HepG2 (cell line): Measurements from ENCODE around the gene ZFTA. TPM values are rescaled to one million over a fixed set of nuclear protein-coding genes. Genes with fewer than 3 reads are reported as not detected.

Experiments used
- AHR ChIP-seq: IDR thresholded peaks from 2 replicates; pipeline ENCODE4 v1.6.1; 2018; ENCODE audit warnings: missing genetic modification reagents, missing compliant biosample characterization
- ARHGAP35 ChIP-seq: sonication (generic); formaldehyde crosslinking; IDR thresholded peaks from 2 replicates; pipeline ENCODE4 v1.9.0; 2022; ENCODE audit warnings: mild to moderate bottlenecking, inconsistent platforms, moderate library complexity, missing genetic modification reagents, borderline replicate concordance
- CTCF ChIP-seq: sonication (generic); formaldehyde crosslinking; IDR thresholded peaks from 2 replicates; pipeline ENCODE4 v1.5.0; 2020; ENCODE audit warnings: mild to moderate bottlenecking, missing genetic modification reagents, moderate library complexity
- ERF ChIP-seq: IDR thresholded peaks from 2 replicates; pipeline ENCODE4 v1.6.1; 2018; ENCODE audit warnings: missing biosample characterization, missing genetic modification reagents
- FOXA1 ChIP-seq, 2 experiments: fragments of 450-650 bp in 1 of 2; sonication (generic) in 1 of 2; formaldehyde crosslinking in 1 of 2; IDR thresholded peaks; 2 replicates each; pipeline versions ENCODE4 v1.4.0 to v1.6.1; 2016 to 2020; ENCODE audit warnings: missing genetic modification reagents in 1 of 2
- SRF ChIP-seq: IDR thresholded peaks from 2 replicates; pipeline ENCODE4 v1.6.1; 2011; ENCODE audit warnings: mild to moderate bottlenecking, low read depth, low read length, moderate library complexity
- ZNF121 ChIP-seq: sonication (generic); formaldehyde crosslinking; IDR thresholded peaks from 2 replicates; pipeline ENCODE4 v1.5.0; 2020; ENCODE audit warnings: mild to moderate bottlenecking, missing genetic modification reagents
- ZNF205 ChIP-seq: IDR thresholded peaks from 2 replicates; pipeline ENCODE4 v1.6.1; 2018; ENCODE audit warnings: missing biosample characterization, missing genetic modification reagents
- ZNF414 ChIP-seq: sonication (generic); formaldehyde crosslinking; IDR thresholded peaks from 2 replicates; pipeline ENCODE4 v1.5.0; 2020; ENCODE audit warnings: missing genetic modification reagents
- polyA plus RNA-seq, 8 experiments: library from polyadenylated mRNA; depleted of rRNA in 3 of 8; stranded (reverse) in 7 of 8; unstranded in 1 of 8; fragments of >200 nt; fragmentation: Illumina TruSeq in 4 of 8; extraction: Trizol in 4 of 8; gene quantifications; 2 replicates each; pipeline versions ENCODE4 v1.2.1 to v1.2.3, GENCODE V29; 2011 to 2016; ENCODE audit warnings: low read depth in 4 of 8, missing spikeins in 1 of 8, mixed read lengths in 1 of 8; ENCODE audit not compliant: insufficient read depth in 1 of 8
- total RNA-seq, 5 experiments: library from RNA; depleted of rRNA; stranded (reverse); fragments of >200 nt; fragmentation: Illumina TruSeq; extraction: Trizol; gene quantifications; 2 replicates each; pipeline ENCODE4 v1.2.3, GENCODE V29; 2016; ENCODE audit warnings: low read depth in 1 of 5
- TF ChIP-seq, protein P1 (sequence below): sonication (generic); formaldehyde crosslinking; IDR thresholded peaks from 2 replicates; pipeline ENCODE4 v1.4.0; 2020; ENCODE audit warnings: missing genetic modification reagents

The ZFTA gene
- total and polyA plus RNA-seq, 2 of the 13 experiments (the other 11 are each of a cell fraction or from before 2014, with no cell fraction given), result 3.9 to 10.4 TPM

DNA sequence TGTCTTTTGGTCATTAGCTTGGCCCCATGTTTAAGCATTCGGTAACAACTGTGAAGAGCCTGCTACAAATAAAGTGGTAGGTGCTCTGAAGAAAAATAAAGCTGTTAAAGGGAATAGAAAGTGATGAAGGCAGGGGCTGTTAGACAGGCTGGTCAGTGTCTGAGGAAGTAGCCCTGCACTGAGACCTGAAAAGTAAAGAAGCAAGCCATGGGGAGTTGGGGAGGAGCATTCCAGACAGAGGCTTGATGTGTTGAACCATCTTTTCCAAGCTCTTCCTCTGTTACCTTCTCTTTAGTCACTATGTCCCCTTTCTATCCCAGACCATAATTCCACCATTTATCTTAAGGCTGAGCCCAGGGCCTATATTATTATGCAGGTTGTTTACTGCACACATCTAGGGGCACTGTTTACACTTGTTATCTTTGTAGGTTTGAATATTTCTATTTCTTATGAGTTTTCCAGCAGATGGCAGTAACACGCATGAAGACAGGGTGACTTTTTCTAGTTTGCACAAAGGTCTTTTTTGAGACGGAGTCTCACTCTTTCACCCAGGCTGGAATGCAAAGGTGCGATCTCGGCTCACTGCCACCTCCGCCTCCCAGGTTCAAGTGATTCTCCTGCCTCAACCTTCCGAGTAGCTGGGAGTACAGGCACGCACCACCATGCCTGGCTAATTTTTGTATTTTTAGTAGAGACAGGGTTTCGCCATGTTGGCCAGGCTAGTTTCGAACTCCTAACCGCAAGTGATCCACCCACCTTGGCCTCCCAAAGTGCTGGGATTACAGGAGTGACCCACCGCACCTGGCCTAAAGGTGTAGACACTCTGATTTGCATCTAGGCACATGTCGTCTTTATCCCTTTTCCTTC is 23.0 kb downstream of the ZFTA start (continued):
- TF ChIP-seq FOXA1 (IDR thresholded peaks at IDR 0.05) (no peak), FOXA1 (CRISPR knock-in tag; IDR thresholded peaks at IDR 0.05) (0 out of 2 replicates have a peak, but pooled peaks have one; percentile 44), ARHGAP35 (no peak), AHR (CRISPR knock-in tag) (no peak), ZNF414 (CRISPR knock-in tag) (no peak), ZNF121 (CRISPR knock-in tag) (no peak), SRF (no peak), ERF (CRISPR knock-in tag) (no peak), CTCF (CRISPR knock-in tag) (peak; percentile 58), ZNF205 (no peak)
- TF ChIP-seq, protein P1, sequence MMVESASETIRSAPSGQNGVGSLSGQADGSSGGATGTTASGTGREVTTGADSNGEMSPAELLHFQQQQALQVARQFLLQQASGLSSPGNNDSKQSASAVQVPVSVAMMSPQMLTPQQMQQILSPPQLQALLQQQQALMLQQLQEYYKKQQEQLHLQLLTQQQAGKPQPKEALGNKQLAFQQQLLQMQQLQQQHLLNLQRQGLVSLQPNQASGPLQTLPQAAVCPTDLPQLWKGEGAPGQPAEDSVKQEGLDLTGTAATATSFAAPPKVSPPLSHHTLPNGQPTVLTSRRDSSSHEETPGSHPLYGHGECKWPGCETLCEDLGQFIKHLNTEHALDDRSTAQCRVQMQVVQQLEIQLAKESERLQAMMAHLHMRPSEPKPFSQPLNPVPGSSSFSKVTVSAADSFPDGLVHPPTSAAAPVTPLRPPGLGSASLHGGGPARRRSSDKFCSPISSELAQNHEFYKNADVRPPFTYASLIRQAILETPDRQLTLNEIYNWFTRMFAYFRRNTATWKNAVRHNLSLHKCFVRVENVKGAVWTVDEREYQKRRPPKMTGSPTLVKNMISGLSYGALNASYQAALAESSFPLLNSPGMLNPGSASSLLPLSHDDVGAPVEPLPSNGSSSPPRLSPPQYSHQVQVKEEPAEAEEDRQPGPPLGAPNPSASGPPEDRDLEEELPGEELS (CRISPR knock-in tag), result 0 out of 2 replicates have a peak, but pooled peaks have one; percentile 13
